ENCODE results near the gene MYOG. TPM values are rescaled to one million over a fixed set of nuclear protein-coding genes. Genes with fewer than 3 reads are reported as not detected.

MYOG gene
- total and polyA plus RNA-seq, 2 donors (not counting 1 experiment from before 2014, with no cell fraction given) = not detected

- H3K4me2 ChIP-seq (replicated peaks; ENCODE audit: low read depth, low read length, poor library complexity, severe bottlenecking) = no peak overlapping the region
- H3K79me2 ChIP-seq (ENCODE audit: control insufficient read depth, insufficient read depth, low read length) = no peaks in the 10 kb centered on the region
- Mint-ChIP-seq H3K9me3 (ENCODE audit: insufficient read depth) (no peaks in the 10 kb centered on the region), H3K27me3 (peaks cover 10% of the 10 kb centered on the region), H3K4me1 (no peaks in the 10 kb centered on the region), H3K27ac (no peak overlapping the region), H3K4me3 (no peak overlapping the region)
- ChIA-PET CTCF (no interaction called here), POLR2A (no interaction called here)
- no peaks in the 10 kb centered on the region for H3K36me3 ChIP-seq (replicated peaks in 1 of 2; ENCODE audit: control extremely low read depth in 1 of 2, control insufficient read depth in 1 of 2, extremely low read depth in 1 of 2, insufficient read depth in 2 of 2, low read length in 1 of 2)
- H3K4me3 ChIP-seq (ENCODE audit: control extremely low read depth in 1 of 5, extremely low read depth in 1 of 5, insufficient read depth in 1 of 5, low read depth in 2 of 5, low read length in 4 of 5) = no peak overlapping the region
- no peak for DNase-seq
- no peaks in the 10 kb centered on the region for H4K20me1 ChIP-seq (ENCODE audit: control insufficient read depth, insufficient read depth, low read length, poor library complexity, severe bottlenecking)
- no peaks in the 10 kb centered on the region for H3K27me3 ChIP-seq (replicated peaks in 1 of 4; ENCODE audit: control extremely low read depth in 1 of 4, control insufficient read depth in 3 of 4, insufficient read depth in 4 of 4, low read length in 3 of 4)
- no peak overlapping the region for H3K9ac ChIP-seq (ENCODE audit: low read length)
- WGBS (ENCODE audit: insufficient coverage) = 94% methylated on average over 17 of the region's 17 CpGs
- ATAC-seq (ENCODE audit: low read depth) = no peak
- TF ChIP-seq CTCF (IDR thresholded peaks at IDR 0.05) (no peak), EZH2 (IDR thresholded peaks at IDR 0.05; ENCODE audit: borderline replicate concordance, insufficient read depth, low read depth, low read length, poor library complexity, severe bottlenecking) (no peak)
- no peak overlapping the region for H3K27ac ChIP-seq (ENCODE audit: low read length in 2 of 2)
- no peak overlapping the region for H2AFZ ChIP-seq (ENCODE audit: insufficient read depth, low read depth, low read length, poor library complexity, severe bottlenecking)
- no peaks in the 10 kb centered on the region for H3K9me3 ChIP-seq (ENCODE audit: control extremely low read depth in 1 of 3, control insufficient read depth in 2 of 3, insufficient read depth in 1 of 3, low read length in 2 of 3)
- no peaks in the 10 kb centered on the region for H3K4me1 ChIP-seq (ENCODE audit: control insufficient read depth in 2 of 2, insufficient read depth in 2 of 2, low read length in 2 of 2)
- intact Hi-C loops (cut with micrococcal nuclease) = no loop called here
Measured at GRCh38 chr1:203045336-203045735, 40.5 kb downstream of the MYOG start.

GRCh38 chr1:203044546-203045250 lies 41.1 kb downstream of the MYOG start:
- no peak overlapping the region for H3K4me2 ChIP-seq (replicated peaks; ENCODE audit: low read depth, low read length, poor library complexity, severe bottlenecking)
- no peak overlapping the region for H2AFZ ChIP-seq (ENCODE audit: insufficient read depth, low read depth, low read length, poor library complexity, severe bottlenecking)
- Mint-ChIP-seq H3K4me3 (no peak overlapping the region), H3K27ac (no peak overlapping the region), H3K9me3 (ENCODE audit: insufficient read depth) (no peaks in the 10 kb centered on the region), H3K27me3 (peaks cover 9% of the 10 kb centered on the region), H3K4me1 (no peaks in the 10 kb centered on the region)
- ChIA-PET CTCF (no interaction called here), POLR2A (no interaction called here)
- no peak overlapping the region for H3K9ac ChIP-seq (ENCODE audit: low read length)
- H3K4me1 ChIP-seq (ENCODE audit: control insufficient read depth in 2 of 2, insufficient read depth in 2 of 2, low read length in 2 of 2) = no peaks in the 10 kb centered on the region
- ATAC-seq (ENCODE audit: low read depth) = no peak
- intact Hi-C loops (cut with micrococcal nuclease) = no loop called here
- no peaks in the 10 kb centered on the region for H4K20me1 ChIP-seq (ENCODE audit: control insufficient read depth, insufficient read depth, low read length, poor library complexity, severe bottlenecking)
- DNase-seq = no peak
- no peak overlapping the region for H3K4me3 ChIP-seq (ENCODE audit: control extremely low read depth in 1 of 5, extremely low read depth in 1 of 5, insufficient read depth in 1 of 5, low read depth in 2 of 5, low read length in 4 of 5)
- H3K9me3 ChIP-seq (ENCODE audit: control extremely low read depth in 1 of 3, control insufficient read depth in 2 of 3, insufficient read depth in 1 of 3, low read length in 2 of 3) = no peaks in the 10 kb centered on the region
- H3K79me2 ChIP-seq (ENCODE audit: control insufficient read depth, insufficient read depth, low read length) = no peaks in the 10 kb centered on the region
- 90% methylated on average over 2 of the region's 7 CpGs for WGBS (ENCODE audit: insufficient coverage)
- H3K27me3 ChIP-seq (replicated peaks in 1 of 4; ENCODE audit: control extremely low read depth in 1 of 4, control insufficient read depth in 3 of 4, insufficient read depth in 4 of 4, low read length in 3 of 4) = peaks cover 0 to 4% (median 0%) of the 10 kb centered on the region in 4 experiments
- no peak overlapping the region for H3K27ac ChIP-seq (ENCODE audit: low read length in 2 of 2)
- no peak for TF ChIP-seq CTCF (IDR thresholded peaks at IDR 0.05)
- no peak for TF ChIP-seq EZH2 (IDR thresholded peaks at IDR 0.05; ENCODE audit: borderline replicate concordance, insufficient read depth, low read depth, low read length, poor library complexity, severe bottlenecking)
- H3K36me3 ChIP-seq (replicated peaks in 1 of 2; ENCODE audit: control extremely low read depth in 1 of 2, control insufficient read depth in 1 of 2, extremely low read depth in 1 of 2, insufficient read depth in 2 of 2, low read length in 1 of 2) = no peaks in the 10 kb centered on the region
